PC-3 (cell line): ENCODE measurements around the gene EDEM3.

Source experiments
- EZH2 ChIP-seq: fragments of 300-600 bp; sonication (generic); IDR thresholded peaks from one replicate; pipeline ENCODE4 v1.6.1; 2017; ENCODE audit warnings: antibody characterized with exemption, mild to moderate bottlenecking, low read length; ENCODE audit not compliant: unreplicated experiment
- TF ChIP-seq, protein P1 (sequence below): fragments of 300-600 bp; sonication (generic); conservative IDR thresholded peaks from 2 replicates; pipeline ENCODE4 v1.5.1; 2017; ENCODE audit warnings: antibody characterized with exemption, low read depth, mild to moderate bottlenecking, low read length

DNA sequence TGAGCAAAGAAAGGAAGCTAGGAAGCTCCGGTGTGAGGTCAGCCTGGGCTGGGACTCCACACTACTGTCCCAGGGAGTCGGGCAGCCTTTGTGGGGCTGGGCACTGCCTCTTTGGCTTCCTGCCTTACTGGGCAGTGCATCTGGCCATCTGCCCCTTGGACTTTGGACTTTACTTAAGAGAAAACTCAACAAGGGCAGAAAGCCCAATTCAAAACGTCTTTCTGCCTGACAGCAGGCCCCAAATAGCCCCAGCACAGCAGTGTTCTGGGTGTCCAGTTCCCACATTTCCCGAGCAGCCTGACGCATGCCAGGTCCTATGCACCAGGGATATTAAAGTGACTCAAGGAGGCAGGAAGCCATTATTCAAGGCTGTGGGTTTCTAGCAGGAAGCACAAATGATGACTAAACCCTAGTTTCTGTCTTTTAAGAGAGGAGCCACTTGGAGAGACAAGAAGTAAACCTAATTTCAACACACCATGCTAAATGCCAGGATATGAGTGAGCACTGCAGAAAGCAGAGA is 37.9 kb upstream of the EDEM3 start:
- TF ChIP-seq, protein P1, sequence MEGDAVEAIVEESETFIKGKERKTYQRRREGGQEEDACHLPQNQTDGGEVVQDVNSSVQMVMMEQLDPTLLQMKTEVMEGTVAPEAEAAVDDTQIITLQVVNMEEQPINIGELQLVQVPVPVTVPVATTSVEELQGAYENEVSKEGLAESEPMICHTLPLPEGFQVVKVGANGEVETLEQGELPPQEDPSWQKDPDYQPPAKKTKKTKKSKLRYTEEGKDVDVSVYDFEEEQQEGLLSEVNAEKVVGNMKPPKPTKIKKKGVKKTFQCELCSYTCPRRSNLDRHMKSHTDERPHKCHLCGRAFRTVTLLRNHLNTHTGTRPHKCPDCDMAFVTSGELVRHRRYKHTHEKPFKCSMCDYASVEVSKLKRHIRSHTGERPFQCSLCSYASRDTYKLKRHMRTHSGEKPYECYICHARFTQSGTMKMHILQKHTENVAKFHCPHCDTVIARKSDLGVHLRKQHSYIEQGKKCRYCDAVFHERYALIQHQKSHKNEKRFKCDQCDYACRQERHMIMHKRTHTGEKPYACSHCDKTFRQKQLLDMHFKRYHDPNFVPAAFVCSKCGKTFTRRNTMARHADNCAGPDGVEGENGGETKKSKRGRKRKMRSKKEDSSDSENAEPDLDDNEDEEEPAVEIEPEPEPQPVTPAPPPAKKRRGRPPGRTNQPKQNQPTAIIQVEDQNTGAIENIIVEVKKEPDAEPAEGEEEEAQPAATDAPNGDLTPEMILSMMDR: no peak
- TF ChIP-seq EZH2: no peak
